Omental fat pad (tissue), 4 donors: ENCODE results near the gene SDSL. TPM values are rescaled to one million over a fixed set of nuclear protein-coding genes. Genes with fewer than 3 reads are reported as not detected.

Source experiments
- ATAC-seq: fragments of 150-250 bp; one replicate; pipeline ENCODE4 v1.9.1; 2016; ENCODE audit warnings: mild to moderate bottlenecking, moderate library complexity; ENCODE audit not compliant: low FRiP score
- DNase-seq: peaks from one replicate; pipeline ENCODE4 v3.0.0-alpha.2; 2019; ENCODE audit warnings: low spot score
- CTCF ChIP-seq, 3 donors: fragments of 450-650 bp; IDR thresholded peaks; one replicate each; pipeline ENCODE4 v1.5.1; 2016 to 2017; ENCODE audit warnings: antibody characterized with exemption in 3 of 3, mild to moderate bottlenecking in 3 of 3, moderate library complexity in 2 of 3
- total RNA-seq, 4 donors: library from RNA; depleted of rRNA; stranded (reverse); fragments of >200 nt; gene quantifications; one replicate each; pipeline ENCODE4 v1.1.0, GENCODE V29; 2016

SDSL gene
- total RNA-seq, 4 donors from 2014 or later = 2.1 to 6.0 (median 4.1) TPM

GRCh38 chr12:113390064-113391043 lies 31.8 kb upstream of the SDSL start:
- TF ChIP-seq CTCF (IDR thresholded peaks at IDR 0.05) = no peak
- ATAC-seq (no peak), DNase-seq (no peak)

- DNase-seq (no peak), ATAC-seq (no peak)
- no peak for TF ChIP-seq CTCF (IDR thresholded peaks at IDR 0.05)
Measured at GRCh38 chr12:113391145-113391544, 31.0 kb upstream of the SDSL start.

- DNase-seq (no peak), ATAC-seq (no peak)
- no peak for TF ChIP-seq CTCF (IDR thresholded peaks at IDR 0.05)
Measured at GRCh38 chr12:113391650-113392337, 30.4 kb upstream of the SDSL start.

- DNase-seq (no peak), ATAC-seq (no peak)
- no peak for TF ChIP-seq CTCF (IDR thresholded peaks at IDR 0.05)
Measured at GRCh38 chr12:113392520-113392919, 29.7 kb upstream of the SDSL start.

- no peak for ATAC-seq
- no peak for DNase-seq
- TF ChIP-seq CTCF (IDR thresholded peaks at IDR 0.05) = no peak
Measured at GRCh38 chr12:113392988-113393579, 29.1 kb upstream of the SDSL start.

- no peak for TF ChIP-seq CTCF (IDR thresholded peaks at IDR 0.05)
- ATAC-seq = no peak
- no peak for DNase-seq
Measured at GRCh38 chr12:113393749-113394148, 28.4 kb upstream of the SDSL start.
